GM18517 (cell line): Measurements from ENCODE around the gene ESYT1.

Source experiments
- ATAC-seq: cut with Tn5 transposase; IDR thresholded peaks from one replicate; pipeline ENCODE4 v1.9.1; 2021; ENCODE audit warnings: mild to moderate bottlenecking, moderate library complexity; ENCODE audit not compliant: unreplicated experiment

The ESYT1 gene

GRCh38 chr12:56127888-56128669, at the start of gene ESYT1:
Gene ESYT1, plus strand, starts transcription at chr12:56128267. Its CDS starts 53 bp downstream, at chr12:56128320.
- peak; percentile 90 for ATAC-seq

GRCh38 chr12:56078427-56078826, 49.6 kb upstream of the ESYT1 start:
- no peak for ATAC-seq

GRCh38 chr12:56078931-56079722, 48.9 kb upstream of the ESYT1 start:
- ATAC-seq = no peak

- no peak for ATAC-seq
Measured at GRCh38 chr12:56079723-56080555, 48.1 kb upstream of the ESYT1 start, which contains the start of gene ERBB3. Gene ERBB3, plus strand, starts transcription at chr12:56080165. Its CDS starts 136 bp downstream, at chr12:56080301.

- ATAC-seq = no peak
Measured at GRCh38 chr12:56080556-56081138, 47.4 kb upstream of the ESYT1 start.

GRCh38 chr12:56081393-56082347, 46.4 kb upstream of the ESYT1 start:
- ATAC-seq = no peak

GRCh38 chr12:56082382-56082781, 45.7 kb upstream of the ESYT1 start:
- no peak for ATAC-seq

- ATAC-seq = no peak
Measured at GRCh38 chr12:56082967-56083366, 45.1 kb upstream of the ESYT1 start.

- no peak for ATAC-seq
Measured at GRCh38 chr12:56084958-56085543, 43.0 kb upstream of the ESYT1 start.

- ATAC-seq = no peak
Measured at GRCh38 chr12:56086096-56086495, 42.0 kb upstream of the ESYT1 start.

- no peak for ATAC-seq
Measured at GRCh38 chr12:56086608-56087007, 41.5 kb upstream of the ESYT1 start.

- no peak for ATAC-seq
Measured at GRCh38 chr12:56087220-56087619, 40.8 kb upstream of the ESYT1 start.

- ATAC-seq = no peak
Measured at GRCh38 chr12:56097738-56098137, 30.3 kb upstream of the ESYT1 start.

- no peak for ATAC-seq
Measured at GRCh38 chr12:56098592-56098991, 29.5 kb upstream of the ESYT1 start.

- no peak for ATAC-seq
Measured at GRCh38 chr12:56099787-56100186, 28.3 kb upstream of the ESYT1 start.

- no peak for ATAC-seq
Measured at GRCh38 chr12:56101045-56101444, 27.0 kb upstream of the ESYT1 start.

GRCh38 chr12:56102683-56103065, 25.4 kb upstream of the ESYT1 start:
- ATAC-seq = no peak

GRCh38 chr12:56103066-56103711, 24.9 kb upstream of the ESYT1 start:
- ATAC-seq = no peak

- ATAC-seq = no peak
Measured at GRCh38 chr12:56103823-56104108, 24.3 kb upstream of the ESYT1 start.
